ENCODE measurements around the gene CATSPERZ.
A peak's percentile ranks its signal among the peaks of the same experiment; 100 is the strongest.

CATSPERZ gene

GRCh38 chr11:64284962-64285884 is 14.9 kb upstream of the CATSPERZ start, which contains the start of gene GPR137:
Gene GPR137, plus strand, starts transcription at chr11:64285848. Its CDS starts 677 bp downstream, at chr11:64286525.
- DNase-seq (ENCODE audit: low read depth, low spot score), result peak; percentile 75

- no peak for DNase-seq (ENCODE audit: low read depth, low spot score)
Observed at GRCh38 chr11:64285885-64286800, 14.0 kb upstream of the CATSPERZ start.

DNA sequence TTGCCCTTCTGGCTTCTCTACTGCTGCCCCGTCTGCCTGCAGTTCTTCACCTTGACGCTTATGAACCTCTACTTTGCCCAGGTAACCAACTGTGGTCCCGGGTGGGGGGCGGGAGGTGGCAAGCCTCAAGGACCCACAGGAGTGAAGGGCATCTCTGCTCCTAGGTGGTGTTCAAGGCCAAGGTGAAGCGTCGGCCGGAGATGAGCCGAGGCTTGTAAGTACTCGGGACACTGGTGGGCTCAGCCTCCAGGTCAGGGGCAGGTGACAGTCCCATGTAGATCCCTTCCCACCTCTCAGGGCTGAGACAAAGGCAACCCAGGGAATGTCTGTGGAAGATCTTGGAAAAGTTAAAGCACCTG is 13.4 kb upstream of the CATSPERZ start:
- no peak for DNase-seq (ENCODE audit: low read depth, low spot score)

GRCh38 chr11:64287676-64288352 is 12.3 kb upstream of the CATSPERZ start:
- DNase-seq (ENCODE audit: low read depth, low spot score), result no peak

- DNase-seq (ENCODE audit: low read depth, low spot score), result no peak
Observed at GRCh38 chr11:64288353-64288750, 11.8 kb upstream of the CATSPERZ start.

GRCh38 chr11:64289002-64289564 is 11.1 kb upstream of the CATSPERZ start:
- no peak for DNase-seq (ENCODE audit: low read depth, low spot score)

DNA sequence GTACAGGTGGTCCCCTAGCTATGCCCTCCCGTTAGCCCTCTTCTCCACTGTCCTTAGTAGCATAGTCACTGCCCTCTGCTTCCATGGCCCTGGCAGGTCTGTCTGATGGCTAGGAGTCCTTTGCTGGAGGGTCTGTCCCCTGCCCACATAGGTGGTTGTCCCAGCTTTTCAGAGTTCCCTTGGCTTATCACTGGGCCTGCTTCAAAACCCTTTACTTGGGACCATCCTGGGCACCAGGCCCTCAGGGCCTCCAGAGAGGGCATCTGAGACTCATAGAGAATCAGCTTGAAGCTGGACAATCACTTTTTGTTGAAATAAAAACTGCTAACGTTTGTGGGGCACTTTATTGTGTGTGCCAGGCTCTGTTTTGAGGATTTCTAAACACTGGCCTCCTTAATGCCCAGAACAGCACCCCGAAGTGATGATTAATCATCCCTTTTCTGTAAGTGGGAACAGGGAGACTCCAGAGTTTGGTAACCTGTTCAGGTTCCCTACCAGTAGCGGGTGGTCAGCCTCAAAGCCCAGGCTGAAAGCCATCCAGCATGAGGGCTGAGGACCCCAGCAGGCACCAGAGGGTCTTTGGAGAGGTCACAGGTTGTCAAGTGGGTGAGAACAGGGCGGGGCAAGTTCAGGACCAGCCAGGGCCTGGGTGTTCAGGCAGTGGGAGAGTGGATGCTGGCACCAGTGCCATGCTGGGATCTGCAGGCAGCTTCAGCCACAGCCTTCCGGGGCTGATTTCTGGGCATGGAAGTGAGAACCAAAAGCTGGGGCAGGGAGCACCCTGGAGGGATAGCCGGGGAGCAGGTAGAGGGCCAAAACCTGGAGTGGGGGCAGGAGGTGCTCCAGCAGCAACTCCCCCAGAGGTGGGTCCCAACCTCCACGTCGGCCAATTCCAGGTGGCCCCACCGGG is 9.6 kb upstream of the CATSPERZ start:
- no peak for DNase-seq (ENCODE audit: low read depth, low spot score)

DNA sequence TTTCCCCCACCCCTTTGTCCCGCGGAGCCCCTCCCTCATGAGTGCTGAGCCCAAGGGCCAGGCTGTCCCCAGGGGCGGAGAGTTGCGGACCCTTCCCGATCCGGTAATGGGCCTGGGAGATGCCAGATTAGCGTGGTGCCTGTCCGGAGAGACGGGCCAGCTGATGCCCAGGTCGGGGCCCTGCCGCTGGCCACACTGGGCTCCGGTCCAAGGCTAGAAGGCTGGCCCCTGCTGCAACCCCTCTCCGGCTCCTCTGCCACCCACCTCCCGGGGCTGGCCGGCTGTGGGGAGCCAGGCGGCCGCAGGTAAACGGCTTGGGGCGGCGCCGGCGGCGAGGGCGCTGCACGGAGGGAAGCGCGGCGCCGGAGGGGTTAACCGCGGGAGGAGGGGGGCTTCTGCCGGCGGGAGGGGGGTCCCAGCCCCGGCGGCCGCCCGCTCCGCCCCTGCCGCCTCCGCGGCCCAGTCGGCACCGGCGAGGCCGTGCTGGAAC is 8.9 kb upstream of the CATSPERZ start, which contains the start of gene KCNK4:
TSS of gene KCNK4 (plus strand) at position 41 of the 490 bp plus-strand sequence. CDS start 1,717 bp downstream, outside the sequence.
- DNase-seq (ENCODE audit: low read depth, low spot score), result no peak

GRCh38 chr11:64291752-64292459 is 8.3 kb upstream of the CATSPERZ start:
- no peak for DNase-seq (ENCODE audit: low read depth, low spot score)

DNA sequence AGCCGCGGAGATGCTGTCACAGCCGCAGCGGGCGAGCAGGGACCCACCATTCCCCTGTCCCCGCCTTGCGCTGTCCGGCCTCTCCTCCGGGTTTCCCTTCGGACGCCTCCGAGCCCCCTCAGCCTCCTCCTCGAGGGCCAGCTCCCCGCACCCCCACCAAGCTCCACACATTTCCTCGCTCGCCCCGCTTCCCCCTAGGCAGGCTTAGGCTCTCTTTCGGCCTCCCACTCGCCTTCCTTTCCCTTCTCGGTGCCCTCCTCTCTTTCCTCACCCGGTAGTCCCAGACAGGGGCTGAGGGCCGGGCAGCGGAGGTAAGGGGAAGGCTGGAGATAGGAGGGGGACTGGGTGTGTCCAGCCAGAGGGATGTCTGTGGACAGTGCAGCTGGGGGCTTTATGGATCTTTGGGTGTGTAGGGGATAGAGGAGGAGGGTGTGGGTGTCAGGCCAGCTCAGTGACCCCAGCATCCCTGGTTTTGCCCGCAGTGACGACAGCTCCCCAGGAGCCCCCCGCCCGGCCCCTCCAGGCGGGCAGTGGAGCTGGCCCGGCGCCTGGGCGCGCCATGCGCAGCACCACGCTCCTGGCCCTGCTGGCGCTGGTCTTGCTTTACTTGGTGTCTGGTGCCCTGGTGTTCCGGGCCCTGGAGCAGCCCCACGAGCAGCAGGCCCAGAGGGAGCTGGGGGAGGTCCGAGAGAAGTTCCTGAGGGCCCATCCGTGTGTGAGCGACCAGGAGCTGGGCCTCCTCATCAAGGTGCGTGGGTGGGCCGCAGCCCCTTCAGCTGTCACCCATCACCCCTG is 7.5 kb upstream of the CATSPERZ start:
- DNase-seq (ENCODE audit: low read depth, low spot score), result no peak

DNA sequence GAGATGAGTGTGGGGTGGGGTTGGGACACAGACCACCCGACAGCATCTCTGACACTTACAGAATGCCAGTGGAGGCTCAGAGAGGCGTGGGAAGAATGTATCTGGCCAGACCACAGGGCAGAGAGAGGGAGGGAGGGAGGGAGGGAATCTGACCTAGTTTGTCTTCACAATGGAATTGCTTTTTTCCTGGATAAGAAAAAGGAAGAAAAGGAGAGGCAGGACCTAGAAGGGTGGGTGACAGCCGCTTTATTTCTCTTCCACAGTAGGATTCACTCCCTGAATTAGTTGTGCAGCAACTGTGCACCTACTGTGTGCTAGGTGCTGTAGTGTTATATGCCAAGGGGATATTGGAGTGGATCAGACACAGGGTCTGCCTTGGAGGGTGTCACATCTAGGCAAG is 5.4 kb upstream of the CATSPERZ start:
- DNase-seq (ENCODE audit: low read depth, low spot score), result no peak

GRCh38 chr11:64295760-64296159 is 4.4 kb upstream of the CATSPERZ start:
- no peak for DNase-seq (ENCODE audit: low read depth, low spot score)

DNA sequence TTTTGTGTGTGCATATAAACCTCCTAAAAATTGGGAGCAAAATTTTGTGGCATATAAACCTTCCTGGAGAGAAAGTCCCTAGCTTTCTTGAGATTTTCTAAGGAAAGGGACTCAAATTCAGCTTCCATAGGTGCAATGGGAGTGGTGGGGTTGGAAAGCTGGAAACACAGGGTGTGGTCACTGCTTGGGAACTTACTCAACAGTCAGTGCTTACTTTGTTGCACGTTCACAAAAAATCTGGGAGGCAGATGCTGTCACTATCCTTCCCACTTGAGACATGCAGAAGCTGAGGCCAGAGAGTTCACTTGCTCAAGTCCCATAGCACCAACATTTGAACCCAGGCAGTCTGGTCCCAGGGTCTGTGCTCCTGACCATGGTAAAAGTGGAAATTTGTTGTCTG is 3.9 kb upstream of the CATSPERZ start:
- no peak for DNase-seq (ENCODE audit: low read depth, low spot score)

- DNase-seq (ENCODE audit: low read depth, low spot score), result no peak
Observed at GRCh38 chr11:64296830-64297698, 3.1 kb upstream of the CATSPERZ start.

DNA sequence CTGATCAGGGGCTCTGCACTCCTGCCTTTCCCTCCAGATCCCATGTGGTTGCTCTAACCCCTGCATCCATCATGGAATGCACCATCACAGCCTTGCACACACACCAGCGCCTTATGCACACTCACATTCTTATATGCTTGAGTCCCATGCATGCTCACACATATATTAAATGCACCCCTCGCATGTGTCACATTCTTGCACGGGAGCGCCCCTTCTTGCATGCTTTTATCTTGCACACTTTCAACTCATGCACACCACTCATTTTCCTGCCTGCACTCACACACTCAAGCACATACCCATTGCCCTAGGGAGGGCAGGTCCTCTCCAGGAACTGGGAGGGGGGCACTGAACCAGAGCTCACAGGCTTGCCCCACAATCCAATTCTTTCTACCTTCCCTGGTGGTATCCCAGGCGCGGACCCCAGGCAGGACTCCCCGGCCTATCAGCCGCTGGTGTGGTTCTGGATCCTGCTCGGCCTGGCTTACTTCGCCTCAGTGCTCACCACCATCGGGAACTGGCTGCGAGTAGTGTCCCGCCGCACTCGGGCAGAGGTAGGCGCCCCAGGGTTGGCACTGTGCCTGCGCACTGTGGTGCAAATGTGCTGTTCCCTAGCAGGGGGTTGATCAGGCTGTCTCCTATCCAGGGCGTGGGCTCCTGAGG is 2.3 kb upstream of the CATSPERZ start:
- no peak for DNase-seq (ENCODE audit: low read depth, low spot score)

GRCh38 chr11:64298966-64299846 is 952 bp upstream of the CATSPERZ start:
- no peak for DNase-seq (ENCODE audit: low read depth, low spot score)

All from activated naive CD8-positive, alpha-beta T cell treated with anti-CD3 and anti-CD28 coated beads, Interleukin-2, amount 50 U/mL, for 16 hours (primary cell).